HEK293 (cell line): ENCODE results near the gene TENT4B.

ENCODE experiments used
- CTCF ChIP-seq: fragments of 450-650 bp; formaldehyde crosslinking; IDR thresholded peaks from 2 replicates; pipeline ENCODE4 v1.5.1; 2016; ENCODE audit warnings: missing biosample characterization, missing genetic modification characterization
- MZF1 ChIP-seq: fragments of 450-650 bp; formaldehyde crosslinking; IDR thresholded peaks from 2 replicates; pipeline ENCODE4 v1.5.1; 2017; ENCODE audit warnings: missing biosample characterization, missing genetic modification characterization, borderline replicate concordance
- REPIN1 ChIP-seq: fragments of 450-650 bp; formaldehyde crosslinking; IDR thresholded peaks from 2 replicates; pipeline ENCODE4 v1.5.1; 2017; ENCODE audit warnings: missing biosample characterization, missing genetic modification characterization, low read depth
- REST ChIP-seq: fragments of 450-650 bp; formaldehyde crosslinking; IDR thresholded peaks from 2 replicates; pipeline ENCODE4 v1.5.1; 2016; ENCODE audit warnings: missing biosample characterization, missing genetic modification characterization
- ZBTB48 ChIP-seq: fragments of 450-650 bp; formaldehyde crosslinking; IDR thresholded peaks from 2 replicates; pipeline ENCODE4 v1.5.1; 2016; ENCODE audit warnings: missing biosample characterization, missing genetic modification characterization
- ZNF350 ChIP-seq: fragments of 450-650 bp; formaldehyde crosslinking; IDR thresholded peaks from 2 replicates; pipeline ENCODE4 v1.5.0; 2017; ENCODE audit warnings: missing biosample characterization, mild to moderate bottlenecking, missing genetic modification characterization
- ZNF449 ChIP-seq: fragments of 450-650 bp; formaldehyde crosslinking; IDR thresholded peaks from 2 replicates; pipeline ENCODE4 v1.5.1; 2017; ENCODE audit warnings: missing biosample characterization, mild to moderate bottlenecking, missing genetic modification characterization, moderate library complexity
- ZNF529 ChIP-seq: fragments of 450-650 bp; formaldehyde crosslinking; IDR thresholded peaks from 2 replicates; pipeline ENCODE4 v1.5.1; 2017; ENCODE audit warnings: missing genetic modification characterization, missing biosample characterization; ENCODE audit not compliant: insufficient replicate concordance
- ZNF626 ChIP-seq: fragments of 450-650 bp; sonication (Bioruptor Pico); formaldehyde crosslinking; IDR thresholded peaks from 2 replicates; pipeline ENCODE4 v1.5.1; 2018; ENCODE audit warnings: missing biosample characterization, missing genetic modification characterization, inconsistent platforms

GRCh38 chr16:50203681-50204080 lies 50.6 kb downstream of the TENT4B start:
- no peak for TF ChIP-seq ZNF350
- no peak for TF ChIP-seq ZNF529 (tag by site-specific recombination)
- TF ChIP-seq CTCF, result no peak
- no peak for TF ChIP-seq MZF1
- no peak for TF ChIP-seq REPIN1
- TF ChIP-seq REST (tag by site-specific recombination), result no peak
- TF ChIP-seq ZBTB48 (tag by site-specific recombination), result no peak
- no peak for TF ChIP-seq ZNF449
- TF ChIP-seq ZNF626, result no peak
